GM23338 (cell line): ENCODE results near the gene COPA.

ENCODE experiments used
- EZH2 ChIP-seq: fragments of 200-600 bp; sonication (generic); IDR thresholded peaks from one replicate; pipeline ENCODE4 v1.8.0; 2017; ENCODE audit warnings: antibody characterized with exemption, mild to moderate bottlenecking, low read depth; ENCODE audit not compliant: unreplicated experiment
- STAT1 ChIP-seq: IDR thresholded peaks from one replicate; pipeline ENCODE4 v1.6.1; 2016; ENCODE audit warnings: antibody characterized with exemption; ENCODE audit not compliant: unreplicated experiment
- TF ChIP-seq, protein P1 (sequence below), 2 experiments: fragments of 200-600 bp in 1 of 2; sonication (generic) in 1 of 2; conservative IDR thresholded peaks; 2 replicates each; pipeline versions ENCODE4 v1.5.1 to v1.6.1; 2016 to 2017; ENCODE audit warnings: antibody characterized with exemption in 2 of 2, low read depth in 2 of 2, mild to moderate bottlenecking in 2 of 2, moderate library complexity in 1 of 2
- TF ChIP-seq, protein P2 (sequence below): IDR thresholded peaks from one replicate; pipeline ENCODE4 v1.6.1; 2018; ENCODE audit warnings: antibody characterized with exemption; ENCODE audit not compliant: unreplicated experiment

DNA sequence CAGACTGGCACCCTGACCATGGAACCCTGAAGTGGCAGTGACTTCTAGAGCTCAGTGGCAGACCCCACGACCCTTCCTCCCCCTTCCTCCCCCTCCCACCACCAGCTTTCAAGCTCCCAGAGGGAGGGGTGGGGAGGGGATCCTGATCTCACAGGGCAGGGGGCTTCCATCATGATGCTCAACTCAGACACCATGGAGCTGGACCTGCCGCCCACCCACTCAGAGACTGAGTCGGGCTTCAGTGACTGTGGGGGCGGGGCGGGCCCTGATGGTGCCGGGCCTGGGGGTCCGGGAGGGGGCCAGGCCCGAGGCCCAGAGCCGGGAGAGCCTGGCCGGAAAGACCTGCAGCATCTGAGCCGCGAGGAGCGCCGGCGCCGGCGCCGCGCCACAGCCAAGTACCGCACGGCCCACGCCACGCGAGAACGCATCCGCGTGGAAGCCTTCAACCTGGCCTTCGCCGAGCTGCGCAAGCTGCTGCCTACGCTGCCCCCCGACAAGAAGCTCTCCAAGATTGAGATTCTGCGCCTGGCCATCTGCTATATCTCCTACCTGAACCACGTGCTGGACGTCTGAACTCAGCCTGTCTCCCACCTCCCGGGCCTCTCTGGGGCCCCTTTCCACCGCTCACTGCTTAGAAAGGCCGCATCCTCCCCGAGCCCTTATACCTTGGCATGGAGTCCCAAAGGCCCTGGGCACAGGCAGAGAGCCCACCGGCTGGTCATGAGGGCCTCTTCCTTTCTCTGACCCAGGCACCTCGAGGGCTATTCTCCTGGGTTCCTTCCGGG is 27.7 kb upstream of the COPA start:
- no peak for TF ChIP-seq EZH2
- TF ChIP-seq, protein P1, sequence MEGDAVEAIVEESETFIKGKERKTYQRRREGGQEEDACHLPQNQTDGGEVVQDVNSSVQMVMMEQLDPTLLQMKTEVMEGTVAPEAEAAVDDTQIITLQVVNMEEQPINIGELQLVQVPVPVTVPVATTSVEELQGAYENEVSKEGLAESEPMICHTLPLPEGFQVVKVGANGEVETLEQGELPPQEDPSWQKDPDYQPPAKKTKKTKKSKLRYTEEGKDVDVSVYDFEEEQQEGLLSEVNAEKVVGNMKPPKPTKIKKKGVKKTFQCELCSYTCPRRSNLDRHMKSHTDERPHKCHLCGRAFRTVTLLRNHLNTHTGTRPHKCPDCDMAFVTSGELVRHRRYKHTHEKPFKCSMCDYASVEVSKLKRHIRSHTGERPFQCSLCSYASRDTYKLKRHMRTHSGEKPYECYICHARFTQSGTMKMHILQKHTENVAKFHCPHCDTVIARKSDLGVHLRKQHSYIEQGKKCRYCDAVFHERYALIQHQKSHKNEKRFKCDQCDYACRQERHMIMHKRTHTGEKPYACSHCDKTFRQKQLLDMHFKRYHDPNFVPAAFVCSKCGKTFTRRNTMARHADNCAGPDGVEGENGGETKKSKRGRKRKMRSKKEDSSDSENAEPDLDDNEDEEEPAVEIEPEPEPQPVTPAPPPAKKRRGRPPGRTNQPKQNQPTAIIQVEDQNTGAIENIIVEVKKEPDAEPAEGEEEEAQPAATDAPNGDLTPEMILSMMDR (conservative IDR thresholded peaks at IDR 0.05; ENCODE audit: low read depth in 2 of 2) = no peak
- TF ChIP-seq, protein P2, sequence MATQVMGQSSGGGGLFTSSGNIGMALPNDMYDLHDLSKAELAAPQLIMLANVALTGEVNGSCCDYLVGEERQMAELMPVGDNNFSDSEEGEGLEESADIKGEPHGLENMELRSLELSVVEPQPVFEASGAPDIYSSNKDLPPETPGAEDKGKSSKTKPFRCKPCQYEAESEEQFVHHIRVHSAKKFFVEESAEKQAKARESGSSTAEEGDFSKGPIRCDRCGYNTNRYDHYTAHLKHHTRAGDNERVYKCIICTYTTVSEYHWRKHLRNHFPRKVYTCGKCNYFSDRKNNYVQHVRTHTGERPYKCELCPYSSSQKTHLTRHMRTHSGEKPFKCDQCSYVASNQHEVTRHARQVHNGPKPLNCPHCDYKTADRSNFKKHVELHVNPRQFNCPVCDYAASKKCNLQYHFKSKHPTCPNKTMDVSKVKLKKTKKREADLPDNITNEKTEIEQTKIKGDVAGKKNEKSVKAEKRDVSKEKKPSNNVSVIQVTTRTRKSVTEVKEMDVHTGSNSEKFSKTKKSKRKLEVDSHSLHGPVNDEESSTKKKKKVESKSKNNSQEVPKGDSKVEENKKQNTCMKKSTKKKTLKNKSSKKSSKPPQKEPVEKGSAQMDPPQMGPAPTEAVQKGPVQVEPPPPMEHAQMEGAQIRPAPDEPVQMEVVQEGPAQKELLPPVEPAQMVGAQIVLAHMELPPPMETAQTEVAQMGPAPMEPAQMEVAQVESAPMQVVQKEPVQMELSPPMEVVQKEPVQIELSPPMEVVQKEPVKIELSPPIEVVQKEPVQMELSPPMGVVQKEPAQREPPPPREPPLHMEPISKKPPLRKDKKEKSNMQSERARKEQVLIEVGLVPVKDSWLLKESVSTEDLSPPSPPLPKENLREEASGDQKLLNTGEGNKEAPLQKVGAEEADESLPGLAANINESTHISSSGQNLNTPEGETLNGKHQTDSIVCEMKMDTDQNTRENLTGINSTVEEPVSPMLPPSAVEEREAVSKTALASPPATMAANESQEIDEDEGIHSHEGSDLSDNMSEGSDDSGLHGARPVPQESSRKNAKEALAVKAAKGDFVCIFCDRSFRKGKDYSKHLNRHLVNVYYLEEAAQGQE = no peak
- TF ChIP-seq STAT1 = no peak
